DMS153 treated with DMSO at 0.1 percent for 48 hours (cell line): ENCODE data around the gene TLE1.
"Not testable (repeated sequence)": the region's sequence is repeated elsewhere in the genome, so short reads cannot be mapped to it uniquely, and the experiment has no call there.

Source experiments
- DNase-seq: peaks from one replicate; lab custom pipeline; 2025; ENCODE audit not compliant: unreplicated experiment; lab: John Stamatoyannopoulos, UW

Gene TLE1

GRCh38 chr9:81653240-81653639, 36.1 kb downstream of the TLE1 start:
- no peak for DNase-seq

- no peak for DNase-seq
Measured at GRCh38 chr9:81652058-81652687, 37.2 kb downstream of the TLE1 start.

GRCh38 chr9:81650586-81651515, 38.5 kb downstream of the TLE1 start:
- no peak for DNase-seq

- peak; percentile 46 for DNase-seq
Measured at GRCh38 chr9:81649475-81650240, 39.7 kb downstream of the TLE1 start.

GRCh38 chr9:81648891-81649290, 40.5 kb downstream of the TLE1 start:
- no peak for DNase-seq

GRCh38 chr9:81646337-81646736, 43.0 kb downstream of the TLE1 start:
- no peak for DNase-seq

- DNase-seq: not testable (repeated sequence)
Measured at GRCh38 chr9:81644513-81644912, 44.8 kb downstream of the TLE1 start.

- no peak for DNase-seq
Measured at GRCh38 chr9:81637276-81637675, 52.1 kb downstream of the TLE1 start.

GRCh38 chr9:81636255-81636599, 53.1 kb downstream of the TLE1 start:
- no peak for DNase-seq

- DNase-seq: no peak
Measured at GRCh38 chr9:81635521-81636254, 53.7 kb downstream of the TLE1 start.

GRCh38 chr9:81634915-81635516, 54.3 kb downstream of the TLE1 start:
- no peak for DNase-seq

GRCh38 chr9:81633952-81634854, 55.1 kb downstream of the TLE1 start:
- no peak for DNase-seq

GRCh38 chr9:81632599-81632998, 56.7 kb downstream of the TLE1 start:
- DNase-seq: no peak

- DNase-seq: no peak
Measured at GRCh38 chr9:81631218-81631745, 58.1 kb downstream of the TLE1 start.

GRCh38 chr9:81629440-81629839, 59.9 kb downstream of the TLE1 start:
- no peak for DNase-seq

- no peak for DNase-seq
Measured at GRCh38 chr9:81628897-81629296, 60.5 kb downstream of the TLE1 start.

- no peak for DNase-seq
Measured at GRCh38 chr9:81627481-81627880, 61.9 kb downstream of the TLE1 start.

- no peak for DNase-seq
Measured at GRCh38 chr9:81626511-81626910, 62.8 kb downstream of the TLE1 start.

GRCh38 chr9:81625969-81626368, 63.4 kb downstream of the TLE1 start:
- no peak for DNase-seq
